HK-2 (cell line): ENCODE data around the gene KCNJ8.

Source experiments
- DNase-seq: peaks from one replicate; pipeline ENCODE4 v3.0.0-alpha.2; 2018; ENCODE audit not compliant: unreplicated experiment

Gene KCNJ8

GRCh38 chr12:21715386-21715785, 59.1 kb downstream of the KCNJ8 start:
- no peak for DNase-seq
